AG04449 (cell line): Measurements from ENCODE around the gene NR2F1-AS1.
A peak's percentile ranks its signal among the peaks of the same experiment; 100 is the strongest.

Experiments
- CTCF ChIA-PET: fragments of 350-600 bp; formaldehyde crosslinking; extraction: SDS; loops from one replicate; lab custom pipeline; 2021; ENCODE audit warnings: antibody characterized with exemption; lab: Yijun Ruan, JAX
- POLR2A ChIA-PET: fragments of 400-600, 350-600 bp; formaldehyde crosslinking; extraction: SDS; loops from one replicate; lab custom pipeline; 2020; ENCODE audit warnings: antibody characterized with exemption, inconsistent platforms; lab: Yijun Ruan, JAX
- DNase-seq: peaks from one replicate; pipeline ENCODE4 v3.0.0-alpha.2; 2010; ENCODE audit warnings: low read depth, low spot score
- H3K4me3 ChIP-seq: 2 replicates; pipeline ENCODE4 v1.5.1; 2011; ENCODE audit warnings: low read depth, mild to moderate bottlenecking, control low read depth, low read length
- TF ChIP-seq, protein P1 (sequence below): IDR thresholded peaks from one replicate; pipeline ENCODE4 v1.5.1; 2011; ENCODE audit warnings: mild to moderate bottlenecking, moderate library complexity, low read length, control low read depth, inconsistent platforms; ENCODE audit not compliant: insufficient read depth; ENCODE audit errors: missing control alignments

NR2F1-AS1 gene

DNA sequence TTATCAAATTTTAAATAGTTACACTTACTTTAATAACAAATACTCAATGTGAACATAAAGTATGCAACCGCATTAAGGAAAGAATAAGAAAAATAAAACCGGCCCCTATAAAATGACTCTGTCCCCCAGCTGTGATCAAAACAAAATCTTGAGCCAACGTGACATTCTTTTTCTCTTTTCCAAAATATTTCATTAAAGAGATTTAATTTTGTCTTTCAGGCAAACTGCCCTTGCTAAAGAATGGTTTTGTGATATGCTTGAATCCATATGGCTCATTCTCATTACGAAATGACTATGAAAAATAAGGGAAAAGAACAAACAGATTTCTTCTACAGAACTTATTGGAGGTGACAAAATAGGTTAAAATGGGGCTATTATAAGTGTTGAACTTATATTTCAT lies 197.0 kb downstream of the NR2F1-AS1 start:
- CTCF ChIA-PET = no interaction called here
- no peak for DNase-seq
- H3K4me3 ChIP-seq = no peak overlapping the region
- TF ChIP-seq, protein P1, sequence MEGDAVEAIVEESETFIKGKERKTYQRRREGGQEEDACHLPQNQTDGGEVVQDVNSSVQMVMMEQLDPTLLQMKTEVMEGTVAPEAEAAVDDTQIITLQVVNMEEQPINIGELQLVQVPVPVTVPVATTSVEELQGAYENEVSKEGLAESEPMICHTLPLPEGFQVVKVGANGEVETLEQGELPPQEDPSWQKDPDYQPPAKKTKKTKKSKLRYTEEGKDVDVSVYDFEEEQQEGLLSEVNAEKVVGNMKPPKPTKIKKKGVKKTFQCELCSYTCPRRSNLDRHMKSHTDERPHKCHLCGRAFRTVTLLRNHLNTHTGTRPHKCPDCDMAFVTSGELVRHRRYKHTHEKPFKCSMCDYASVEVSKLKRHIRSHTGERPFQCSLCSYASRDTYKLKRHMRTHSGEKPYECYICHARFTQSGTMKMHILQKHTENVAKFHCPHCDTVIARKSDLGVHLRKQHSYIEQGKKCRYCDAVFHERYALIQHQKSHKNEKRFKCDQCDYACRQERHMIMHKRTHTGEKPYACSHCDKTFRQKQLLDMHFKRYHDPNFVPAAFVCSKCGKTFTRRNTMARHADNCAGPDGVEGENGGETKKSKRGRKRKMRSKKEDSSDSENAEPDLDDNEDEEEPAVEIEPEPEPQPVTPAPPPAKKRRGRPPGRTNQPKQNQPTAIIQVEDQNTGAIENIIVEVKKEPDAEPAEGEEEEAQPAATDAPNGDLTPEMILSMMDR = no peak
- POLR2A ChIA-PET = no interaction called here

DNA sequence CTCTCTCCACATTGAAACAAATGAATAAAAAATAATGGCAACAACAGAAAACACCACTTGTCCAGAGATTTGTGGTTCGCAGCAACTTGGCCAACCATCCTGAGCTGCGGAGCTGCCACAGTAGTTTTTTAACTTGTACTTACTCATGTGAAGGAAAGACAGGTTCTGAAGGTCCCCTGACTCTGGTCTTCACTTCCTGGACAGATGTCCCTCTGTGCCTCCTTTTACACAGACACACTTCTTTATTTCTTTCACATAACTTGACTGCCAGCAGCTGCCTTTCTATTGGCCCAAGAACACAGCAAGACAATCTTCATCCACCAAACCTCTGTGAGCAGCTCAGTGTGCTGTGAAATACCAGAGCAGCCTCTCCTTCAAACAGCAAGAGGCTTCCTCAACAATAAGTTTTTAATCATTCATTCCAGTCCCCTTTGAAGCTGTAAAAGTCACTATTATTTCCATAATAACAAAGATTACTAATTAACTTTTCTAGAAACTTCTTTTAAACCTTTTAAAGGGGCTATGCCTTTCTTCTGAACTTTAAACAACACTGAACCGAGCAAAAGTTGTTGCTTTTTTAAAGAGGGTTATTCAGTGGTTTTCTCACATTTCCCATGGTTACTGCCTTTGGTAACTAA lies 198.7 kb downstream of the NR2F1-AS1 start:
- no peak for DNase-seq
- TF ChIP-seq, protein P1 = no peak
- H3K4me3 ChIP-seq = no peak overlapping the region
- CTCF ChIA-PET = no interaction called here
- POLR2A ChIA-PET = no interaction called here

DNA sequence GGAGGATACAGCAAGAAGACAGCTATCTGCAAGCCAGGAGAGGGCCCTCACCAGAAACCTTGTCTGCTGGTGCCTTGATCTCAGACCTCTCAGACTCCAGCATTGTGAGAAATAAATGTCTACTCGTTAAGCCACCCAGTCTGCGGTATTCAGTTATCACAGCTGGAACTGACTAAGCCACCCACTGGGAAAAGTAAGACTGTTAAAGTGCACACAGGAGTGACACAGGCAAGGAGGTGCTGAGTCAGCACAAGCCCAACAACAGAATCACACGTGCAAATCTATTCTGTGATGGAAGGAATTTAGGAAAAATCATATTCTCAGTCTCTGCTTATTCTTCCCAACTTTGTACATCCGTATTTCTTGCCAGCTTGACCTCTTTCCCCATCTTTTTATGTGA lies 200.0 kb downstream of the NR2F1-AS1 start:
- no peak for DNase-seq
- TF ChIP-seq, protein P1 = no peak
- ChIA-PET POLR2A (no interaction called here), CTCF (no interaction called here)
- no peak overlapping the region for H3K4me3 ChIP-seq

DNA sequence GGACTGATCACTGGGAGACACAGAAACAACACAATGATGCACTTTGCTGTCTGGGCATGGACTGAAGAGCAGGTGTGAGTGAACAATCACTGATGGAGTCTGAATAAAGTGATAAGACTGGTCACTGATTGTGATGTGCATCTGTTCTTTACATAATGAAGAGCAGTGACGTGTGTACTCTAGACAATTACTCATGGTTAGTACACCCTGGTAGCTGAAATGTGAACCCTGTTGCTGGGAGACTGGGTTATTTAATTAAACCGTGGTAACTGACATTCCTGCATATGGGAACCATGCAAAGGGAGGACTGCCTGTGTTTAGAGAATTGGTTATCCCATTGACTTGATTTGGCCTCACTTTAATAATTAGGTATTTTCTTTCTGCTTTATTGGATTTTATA lies 202.9 kb downstream of the NR2F1-AS1 start:
- DNase-seq = peak; percentile 44
- CTCF ChIA-PET = no interaction called here
- POLR2A ChIA-PET = no interaction called here
- TF ChIP-seq, protein P1 = no peak
- no peak overlapping the region for H3K4me3 ChIP-seq

DNA sequence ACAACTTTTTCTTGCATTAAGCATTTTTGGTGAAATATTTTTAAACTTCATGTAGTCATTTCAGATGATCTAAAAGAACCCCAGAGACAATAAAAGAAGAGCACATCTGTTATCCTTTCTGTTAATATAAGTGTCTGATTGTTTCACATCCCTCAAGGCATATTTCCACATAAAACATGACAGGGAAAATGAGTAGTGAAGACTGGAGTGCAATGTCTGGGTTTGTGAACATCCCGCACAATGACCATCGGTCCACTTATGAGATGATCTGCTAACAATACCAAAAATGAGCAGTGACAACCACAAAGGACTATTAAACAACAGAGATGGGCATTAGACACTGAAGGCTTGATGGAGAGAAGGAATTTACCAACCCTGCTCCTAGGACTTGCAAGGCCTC lies 209.1 kb downstream of the NR2F1-AS1 start:
- POLR2A ChIA-PET = no interaction called here
- no peak for DNase-seq
- CTCF ChIA-PET = no interaction called here
- TF ChIP-seq, protein P1 = no peak
- H3K4me3 ChIP-seq = no peak overlapping the region

DNA sequence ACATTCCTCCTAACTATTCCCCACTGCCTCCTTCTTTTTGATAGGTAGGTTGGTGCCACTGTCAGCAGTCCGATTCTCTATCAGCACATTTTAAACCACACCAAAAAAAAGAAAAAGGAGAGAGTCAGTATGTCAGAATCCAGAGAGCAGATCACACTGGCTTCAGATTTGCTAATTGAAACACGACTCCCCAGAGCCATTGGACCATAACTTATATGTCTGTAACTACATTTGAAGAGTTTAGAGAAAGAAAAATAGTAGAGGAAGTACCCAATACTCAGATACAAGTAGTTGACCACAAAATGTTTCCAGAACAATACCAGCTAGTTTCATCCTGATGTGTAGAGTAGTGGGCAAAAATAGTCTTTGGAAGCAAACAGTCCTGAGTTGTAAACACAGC lies 216.6 kb downstream of the NR2F1-AS1 start:
- ChIA-PET POLR2A (no interaction called here), CTCF (interaction anchor here (1.5 kb wide), 1 partner anchor 14 kb away, joined by 3 read pairs; no protein-coding TSS in a partner anchor)
- TF ChIP-seq, protein P1 = no peak
- H3K4me3 ChIP-seq = no peak overlapping the region
- DNase-seq = no peak
